Measurements from ENCODE around the gene SMKR1.

The SMKR1 gene

DNA sequence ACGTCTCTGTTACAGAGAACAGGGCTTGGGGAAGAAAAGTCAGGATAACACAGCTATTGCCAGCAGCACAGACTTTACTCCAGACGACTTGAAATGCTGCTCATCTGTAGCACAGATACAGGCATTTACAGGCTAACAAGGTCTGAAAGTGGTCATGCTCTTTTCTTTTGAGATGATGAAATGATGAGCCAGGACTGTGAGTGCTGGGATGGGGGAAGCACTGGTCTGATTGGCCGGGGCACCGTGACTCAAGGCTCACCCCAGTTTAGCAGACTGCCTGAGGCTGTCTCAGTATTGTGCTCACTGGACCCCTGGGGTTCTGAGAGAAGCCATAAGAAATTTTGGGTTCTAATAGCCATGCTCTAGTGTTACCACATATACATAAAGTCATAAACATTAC lies 12.4 kb downstream of the SMKR1 start:
- TF ChIP-seq, protein P1, sequence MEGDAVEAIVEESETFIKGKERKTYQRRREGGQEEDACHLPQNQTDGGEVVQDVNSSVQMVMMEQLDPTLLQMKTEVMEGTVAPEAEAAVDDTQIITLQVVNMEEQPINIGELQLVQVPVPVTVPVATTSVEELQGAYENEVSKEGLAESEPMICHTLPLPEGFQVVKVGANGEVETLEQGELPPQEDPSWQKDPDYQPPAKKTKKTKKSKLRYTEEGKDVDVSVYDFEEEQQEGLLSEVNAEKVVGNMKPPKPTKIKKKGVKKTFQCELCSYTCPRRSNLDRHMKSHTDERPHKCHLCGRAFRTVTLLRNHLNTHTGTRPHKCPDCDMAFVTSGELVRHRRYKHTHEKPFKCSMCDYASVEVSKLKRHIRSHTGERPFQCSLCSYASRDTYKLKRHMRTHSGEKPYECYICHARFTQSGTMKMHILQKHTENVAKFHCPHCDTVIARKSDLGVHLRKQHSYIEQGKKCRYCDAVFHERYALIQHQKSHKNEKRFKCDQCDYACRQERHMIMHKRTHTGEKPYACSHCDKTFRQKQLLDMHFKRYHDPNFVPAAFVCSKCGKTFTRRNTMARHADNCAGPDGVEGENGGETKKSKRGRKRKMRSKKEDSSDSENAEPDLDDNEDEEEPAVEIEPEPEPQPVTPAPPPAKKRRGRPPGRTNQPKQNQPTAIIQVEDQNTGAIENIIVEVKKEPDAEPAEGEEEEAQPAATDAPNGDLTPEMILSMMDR (IDR thresholded peaks at IDR 0.05; ENCODE audit: unreplicated experiment in 3 of 3): no peak
- peaks cover 11% of the 10 kb centered on the region for H3K27me3 Mint-ChIP-seq (ENCODE audit: low read depth)
- H3K4me3 Mint-ChIP-seq: no peak overlapping the region
- peaks cover 3% of the 10 kb centered on the region for H3K9me3 Mint-ChIP-seq
- no peaks in the 10 kb centered on the region for H3K36me3 Mint-ChIP-seq (ENCODE audit: low read depth)
- H3K4me1 Mint-ChIP-seq: no peaks in the 10 kb centered on the region
- H3K27ac Mint-ChIP-seq: no peak overlapping the region

DNA sequence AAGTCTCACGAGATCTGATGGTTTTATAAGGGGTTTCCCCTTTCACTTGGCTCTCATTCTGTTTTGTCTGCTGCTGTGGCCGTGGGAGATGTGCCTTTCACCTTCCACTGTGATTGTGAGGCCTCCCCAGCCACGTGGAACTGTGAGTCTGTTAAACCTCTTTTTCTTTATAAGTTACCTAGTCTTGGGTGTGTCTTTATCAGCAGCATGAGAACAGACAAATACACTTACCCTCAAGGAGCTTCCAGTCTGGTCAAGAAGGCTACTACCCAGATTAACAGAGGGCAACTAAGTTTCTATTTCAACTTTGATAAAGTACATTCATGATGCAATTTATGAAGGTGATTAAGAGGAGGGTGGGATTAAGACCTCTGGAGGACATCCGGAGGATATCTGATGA lies 13.1 kb downstream of the SMKR1 start:
- Mint-ChIP-seq H3K9me3 (peaks cover 3% of the 10 kb centered on the region), H3K4me3 (no peak overlapping the region), H3K27ac (no peak overlapping the region), H3K27me3 (ENCODE audit: low read depth) (peaks cover 8% of the 10 kb centered on the region), H3K4me1 (no peaks in the 10 kb centered on the region), H3K36me3 (ENCODE audit: low read depth) (no peaks in the 10 kb centered on the region)
- TF ChIP-seq, protein P1 (IDR thresholded peaks at IDR 0.05; ENCODE audit: unreplicated experiment in 3 of 3): no peak

DNA sequence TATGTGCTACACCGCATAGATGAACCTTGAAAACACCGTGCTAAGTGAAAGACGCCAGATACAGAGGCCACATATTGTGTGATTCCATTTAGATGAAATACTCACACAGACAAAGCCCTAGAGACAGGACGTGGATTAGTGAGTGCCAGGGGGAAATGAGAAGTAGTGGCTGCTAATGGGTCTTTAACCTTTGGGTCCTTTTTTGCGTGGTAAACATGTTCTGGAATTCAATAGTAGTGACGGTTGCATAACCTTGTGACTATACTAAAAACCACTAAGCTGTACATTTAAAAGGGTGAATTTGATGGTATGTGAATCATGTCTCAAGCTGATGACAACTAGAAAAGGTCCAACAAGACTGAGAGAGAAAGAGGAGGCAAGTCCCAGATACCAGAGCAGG lies 15.6 kb downstream of the SMKR1 start:
- peaks cover 29% of the 10 kb centered on the region for H3K27me3 Mint-ChIP-seq (ENCODE audit: low read depth)
- TF ChIP-seq, protein P1 (IDR thresholded peaks at IDR 0.05; ENCODE audit: unreplicated experiment in 3 of 3): no peak
- no peak overlapping the region for H3K4me3 Mint-ChIP-seq
- H3K4me1 Mint-ChIP-seq: no peaks in the 10 kb centered on the region
- no peak overlapping the region for H3K27ac Mint-ChIP-seq
- H3K9me3 Mint-ChIP-seq: peaks cover 3% of the 10 kb centered on the region
- no peaks in the 10 kb centered on the region for H3K36me3 Mint-ChIP-seq (ENCODE audit: low read depth)

DNA sequence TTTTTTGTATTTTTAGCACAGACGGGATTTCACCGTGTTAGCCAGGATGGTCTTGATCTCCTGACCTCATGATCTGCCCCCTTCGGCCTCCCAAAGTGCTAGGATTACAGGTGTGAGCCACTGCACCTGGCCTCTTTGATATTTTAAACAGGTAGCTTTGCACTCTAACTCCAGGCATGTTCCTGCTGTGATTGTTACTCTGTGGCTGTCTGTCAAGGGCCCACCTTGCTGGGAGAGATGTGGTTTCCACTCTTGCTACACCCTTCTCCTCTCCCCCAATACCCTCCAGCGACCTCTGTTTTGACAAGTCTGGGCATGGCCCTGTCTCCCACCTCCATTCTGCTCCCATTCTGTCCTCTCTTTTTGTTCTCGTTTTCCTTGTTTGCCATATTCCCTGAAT lies 17.1 kb downstream of the SMKR1 start:
- H3K27ac Mint-ChIP-seq: no peak overlapping the region
- H3K4me3 Mint-ChIP-seq: no peak overlapping the region
- TF ChIP-seq, protein P1 (IDR thresholded peaks at IDR 0.05; ENCODE audit: unreplicated experiment in 3 of 3): no peak
- H3K4me1 Mint-ChIP-seq: no peaks in the 10 kb centered on the region
- peaks cover 40% of the 10 kb centered on the region for H3K27me3 Mint-ChIP-seq (ENCODE audit: low read depth)
- H3K9me3 Mint-ChIP-seq: peaks cover 3% of the 10 kb centered on the region
- no peaks in the 10 kb centered on the region for H3K36me3 Mint-ChIP-seq (ENCODE audit: low read depth)

DNA sequence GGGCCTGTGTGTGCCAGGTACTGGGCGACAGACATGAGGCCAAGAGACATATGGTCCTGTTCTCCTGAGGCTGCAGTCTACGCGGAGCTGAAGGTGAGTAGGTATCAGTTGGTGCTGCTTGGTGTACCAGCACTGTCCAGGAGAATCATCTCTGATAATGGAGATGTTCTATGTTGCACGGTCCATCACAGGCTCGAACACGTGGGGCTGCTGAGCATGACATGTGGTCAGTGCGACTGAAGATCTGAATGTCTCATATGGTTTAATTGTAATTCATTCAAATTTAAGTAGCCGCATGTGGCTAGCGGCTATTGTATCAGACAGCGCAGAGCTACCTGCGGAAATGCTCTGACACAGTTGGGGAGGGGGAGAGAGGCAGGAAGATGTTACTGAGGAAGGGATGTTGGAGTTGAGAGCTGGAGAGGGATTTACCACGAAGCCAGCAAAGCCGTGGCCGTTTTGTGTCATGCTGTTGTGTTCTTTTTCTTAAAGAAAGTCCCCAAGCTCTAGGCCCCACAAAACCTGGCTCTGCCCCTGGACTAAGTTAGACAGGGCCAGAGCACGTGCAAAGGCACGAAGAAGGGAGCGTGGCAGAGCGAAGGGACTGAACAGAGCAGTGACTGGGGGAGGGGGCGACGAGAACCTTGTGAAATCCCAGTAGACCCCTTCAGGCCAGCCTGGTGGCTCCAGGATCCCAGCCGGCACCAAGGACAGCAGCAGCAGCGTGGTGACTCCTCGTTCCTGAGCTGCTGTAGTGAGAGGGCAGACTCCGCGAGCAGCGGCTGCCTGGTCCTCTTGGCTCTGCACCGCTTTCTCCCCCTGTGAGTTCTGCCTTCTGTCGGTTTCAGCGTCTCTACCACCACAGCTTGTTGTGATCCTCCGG lies 20.0 kb downstream of the SMKR1 start:
- no peak overlapping the region for H3K4me3 Mint-ChIP-seq
- no peaks in the 10 kb centered on the region for H3K9me3 Mint-ChIP-seq
- H3K4me1 Mint-ChIP-seq: no peaks in the 10 kb centered on the region
- peaks cover 45% of the 10 kb centered on the region for H3K27me3 Mint-ChIP-seq (ENCODE audit: low read depth)
- H3K36me3 Mint-ChIP-seq (ENCODE audit: low read depth): no peaks in the 10 kb centered on the region
- TF ChIP-seq, protein P1 (IDR thresholded peaks at IDR 0.05; ENCODE audit: unreplicated experiment in 3 of 3): no peak
- H3K27ac Mint-ChIP-seq: no peak overlapping the region

DNA sequence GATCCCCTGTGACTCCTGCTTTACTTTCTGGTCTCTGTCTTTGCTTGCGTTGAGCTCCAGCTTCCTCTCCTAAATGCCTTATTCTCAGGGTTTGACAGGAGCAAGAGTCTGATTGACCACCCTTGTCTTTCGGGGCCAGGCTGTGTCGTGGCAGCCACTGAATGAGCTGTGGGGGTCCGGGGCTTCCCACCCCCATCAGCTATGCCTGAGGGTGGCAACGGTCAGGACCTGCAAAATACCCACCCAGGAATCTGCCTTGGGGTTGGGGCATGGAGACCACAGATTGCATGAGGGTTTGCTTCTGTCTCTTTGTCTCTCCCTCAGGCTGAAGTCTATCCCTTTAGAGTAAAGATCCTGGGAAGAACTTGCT lies 20.6 kb downstream of the SMKR1 start:
- Mint-ChIP-seq H3K27ac (no peak overlapping the region), H3K27me3 (ENCODE audit: low read depth) (peaks cover 48% of the 10 kb centered on the region), H3K9me3 (no peaks in the 10 kb centered on the region), H3K36me3 (ENCODE audit: low read depth) (no peaks in the 10 kb centered on the region), H3K4me3 (no peak overlapping the region), H3K4me1 (no peaks in the 10 kb centered on the region)
- TF ChIP-seq, protein P1 (IDR thresholded peaks at IDR 0.05; ENCODE audit: unreplicated experiment in 3 of 3): no peak

All from nephron (organoid).